Effector CD8-positive, alpha-beta T cell (primary cell): ENCODE measurements around the gene PNPLA7.
A peak's percentile ranks its signal among the peaks of the same experiment; 100 is the strongest.
"Not testable (repeated sequence)": the region's sequence is repeated elsewhere in the genome, so short reads cannot be mapped to it uniquely, and the experiment has no call there.

ENCODE experiments used
- DNase-seq: peaks from one replicate; lab custom pipeline; 2025; lab: John Stamatoyannopoulos, UW

Gene PNPLA7

GRCh38 chr9:137575716-137576411 is 25.7 kb upstream of the PNPLA7 start:
- DNase-seq = no peak

GRCh38 chr9:137575364-137575715 is 25.1 kb upstream of the PNPLA7 start:
- no peak for DNase-seq

- no peak for DNase-seq
Observed at GRCh38 chr9:137574192-137574591, 24.0 kb upstream of the PNPLA7 start.

DNA sequence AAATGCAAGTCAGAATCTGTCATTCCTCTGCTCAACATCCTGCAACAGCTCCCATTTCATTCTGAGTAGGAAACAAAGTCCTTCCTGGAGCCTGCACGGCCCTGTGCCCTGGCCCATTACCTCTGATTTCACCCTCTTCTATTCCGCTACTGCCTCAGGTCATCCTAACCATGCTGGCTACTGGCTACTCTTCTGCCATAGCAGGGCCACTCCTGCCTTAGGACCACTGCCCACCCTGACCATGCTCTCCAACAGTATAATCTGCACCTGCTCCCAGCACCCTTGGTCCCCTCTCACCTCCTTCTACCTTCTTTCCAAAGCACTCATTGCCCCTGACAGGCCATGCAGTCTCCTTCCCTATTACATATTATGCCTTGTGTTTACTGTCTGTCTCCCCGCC is 20.4 kb upstream of the PNPLA7 start:
- DNase-seq = no peak

DNA sequence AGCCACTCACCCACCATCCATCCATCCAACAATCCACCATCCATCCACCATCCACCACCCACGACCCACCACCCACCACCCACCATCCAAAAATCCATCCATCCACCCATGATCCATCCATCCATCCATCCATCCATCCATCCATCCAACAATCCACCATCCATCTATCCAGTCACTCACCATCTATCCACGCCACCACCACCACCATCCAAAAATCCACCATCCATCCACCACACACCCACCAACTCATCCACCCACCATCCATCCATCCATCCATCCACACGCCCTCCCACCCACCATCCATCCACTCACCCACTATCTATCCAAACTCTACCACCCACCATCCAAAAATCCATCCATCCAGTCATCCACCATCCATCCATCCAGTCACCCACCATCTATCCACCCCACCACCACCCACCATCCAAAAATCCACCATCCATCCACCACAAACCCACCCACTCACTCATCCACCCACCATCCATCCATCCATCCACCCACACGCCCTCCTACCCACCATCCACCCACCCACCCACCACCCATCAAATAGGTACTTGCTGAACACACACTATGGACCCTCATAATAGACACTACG is 19.5 kb upstream of the PNPLA7 start:
- no peak for DNase-seq

DNA sequence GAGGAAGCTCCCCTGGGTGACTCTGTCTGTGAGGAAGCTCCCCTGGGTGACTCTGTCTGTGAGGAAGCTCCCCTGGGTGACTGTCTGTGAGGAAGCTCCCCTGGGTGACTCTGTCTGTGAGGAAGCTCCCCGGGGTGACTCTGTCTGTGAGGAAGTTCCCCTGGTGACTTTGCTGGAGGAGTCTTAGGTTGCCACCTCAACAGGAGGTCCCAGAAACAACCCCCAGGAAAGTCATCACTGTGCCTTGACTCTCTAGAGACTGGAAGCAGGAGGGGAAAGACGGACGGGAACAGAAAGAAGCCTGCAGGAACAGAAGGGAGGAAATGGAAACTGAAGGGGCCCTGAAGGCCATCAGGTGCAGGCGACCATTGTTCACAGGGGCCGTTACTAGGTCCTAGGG is 18.2 kb upstream of the PNPLA7 start:
- not testable (repeated sequence) for DNase-seq

DNA sequence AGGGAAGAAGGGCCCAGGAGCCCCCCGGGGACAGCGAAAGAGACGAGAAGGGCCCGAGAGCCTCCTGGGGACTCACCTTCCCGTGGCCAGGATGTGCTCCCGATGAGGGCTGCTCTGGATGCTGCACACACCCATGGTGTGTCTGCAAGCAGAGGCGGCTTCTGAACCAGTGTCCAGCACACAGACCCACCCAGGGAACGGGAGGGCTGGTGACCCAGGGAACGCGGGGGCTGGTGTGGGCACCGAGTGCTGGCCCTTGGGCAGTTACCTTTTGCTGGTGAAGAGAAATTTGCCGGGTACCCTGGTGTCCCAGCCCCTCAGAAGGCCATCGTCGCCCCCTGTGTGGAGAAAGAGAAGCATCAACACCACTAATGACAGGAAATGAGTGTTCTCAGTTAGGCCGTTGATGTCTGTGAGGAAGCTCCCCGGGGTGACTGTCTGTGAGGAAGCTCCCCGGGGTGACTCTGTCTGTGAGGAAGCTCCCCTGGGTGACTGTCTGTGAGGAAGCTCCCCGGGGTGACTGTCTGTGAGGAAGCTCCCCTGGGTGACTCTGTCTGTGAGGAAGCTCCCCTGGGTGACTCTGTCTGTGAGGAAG is 14.7 kb upstream of the PNPLA7 start:
- DNase-seq = no peak

GRCh38 chr9:137564134-137564533 is 13.9 kb upstream of the PNPLA7 start:
- DNase-seq = no peak

GRCh38 chr9:137558127-137558526 is 7.9 kb upstream of the PNPLA7 start:
- no peak for DNase-seq

DNA sequence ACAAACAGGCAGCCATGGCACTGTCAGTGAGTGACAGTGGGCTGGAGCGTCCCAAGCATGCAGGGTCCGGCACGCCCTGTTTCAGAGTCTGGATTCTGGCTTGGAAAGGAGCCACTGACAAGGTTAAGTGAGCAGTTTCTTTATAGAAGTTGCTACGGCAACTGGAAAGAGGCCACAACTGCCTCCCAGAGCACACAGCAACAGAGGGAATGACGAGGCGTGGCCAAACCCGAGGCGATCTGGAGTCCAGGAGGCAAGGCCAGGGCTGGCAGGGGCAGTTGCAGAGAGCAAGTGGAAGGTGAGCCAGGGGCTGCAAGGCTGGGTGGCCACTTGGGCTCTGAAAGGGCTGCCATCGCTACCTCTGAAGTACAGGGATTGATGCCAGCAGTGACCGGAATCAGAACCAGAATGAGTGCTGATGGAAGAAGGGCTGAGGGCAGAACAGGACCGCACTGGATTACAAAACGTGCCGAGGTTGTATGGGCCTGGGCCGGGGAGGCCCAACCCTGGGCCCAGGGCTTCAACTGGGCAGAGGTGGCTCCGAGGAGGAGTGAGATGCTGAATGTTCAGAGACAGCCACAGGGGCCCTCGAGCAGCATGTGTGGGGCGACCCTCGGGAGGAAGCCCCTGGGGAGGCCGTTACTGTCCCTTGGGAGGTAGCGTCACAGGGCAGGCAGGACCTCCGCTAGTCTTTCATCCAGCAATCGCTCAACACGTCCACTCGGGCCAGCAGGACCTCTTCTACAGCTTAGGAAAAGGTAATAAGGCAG is 6.1 kb upstream of the PNPLA7 start:
- DNase-seq = no peak

DNA sequence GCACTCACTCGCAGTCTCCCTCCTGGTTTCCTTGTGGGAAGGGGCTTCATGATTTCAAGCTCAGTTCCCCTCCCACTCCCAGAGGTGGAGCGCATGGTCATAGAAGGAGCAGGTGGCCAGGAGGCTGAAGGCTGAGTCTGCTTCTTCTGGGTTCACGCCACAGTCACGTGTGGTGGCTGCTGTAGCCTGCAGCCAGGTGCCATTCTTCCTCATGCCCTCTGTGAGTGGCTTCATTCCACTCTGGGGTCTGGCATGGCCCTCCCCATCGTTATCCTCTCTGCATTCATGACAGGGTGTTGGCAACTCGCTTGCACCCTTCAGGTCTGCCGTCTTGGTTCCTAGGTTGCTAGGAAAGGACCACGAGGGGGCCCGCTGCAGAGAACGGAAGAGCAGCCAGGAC is 5.0 kb upstream of the PNPLA7 start:
- DNase-seq = no peak

- DNase-seq = no peak
Observed at GRCh38 chr9:137554349-137554748, 4.1 kb upstream of the PNPLA7 start.

GRCh38 chr9:137553654-137554053 is 3.5 kb upstream of the PNPLA7 start:
- DNase-seq = not testable (repeated sequence)

- peak; percentile 36 for DNase-seq
Observed at GRCh38 chr9:137552022-137552768, 2.0 kb upstream of the PNPLA7 start.

- peak; percentile 89 for DNase-seq
Observed at GRCh38 chr9:137551264-137552021, 1.2 kb upstream of the PNPLA7 start, which contains the start of gene MRPL41. Gene MRPL41 (plus strand): TSS chr9:137551879. CDS start chr9:137552082, 203 bp downstream.

DNA sequence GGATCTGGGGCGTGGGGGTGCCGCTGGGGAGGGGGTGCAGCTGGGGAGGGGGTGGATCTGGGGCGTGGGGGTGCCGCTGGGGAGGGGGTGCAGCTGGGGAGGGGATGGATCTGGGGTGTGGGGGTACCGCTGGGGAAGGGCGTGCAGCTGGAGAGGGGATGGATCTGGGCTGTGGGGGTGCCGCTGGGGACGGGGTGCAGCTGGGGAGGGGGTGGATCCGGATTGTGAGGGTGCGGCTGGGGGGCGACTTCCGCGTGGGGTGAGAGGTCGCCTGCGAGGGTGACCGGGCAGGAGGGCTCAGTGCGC is 709 bp upstream of the PNPLA7 start:
- not testable (repeated sequence) for DNase-seq

DNA sequence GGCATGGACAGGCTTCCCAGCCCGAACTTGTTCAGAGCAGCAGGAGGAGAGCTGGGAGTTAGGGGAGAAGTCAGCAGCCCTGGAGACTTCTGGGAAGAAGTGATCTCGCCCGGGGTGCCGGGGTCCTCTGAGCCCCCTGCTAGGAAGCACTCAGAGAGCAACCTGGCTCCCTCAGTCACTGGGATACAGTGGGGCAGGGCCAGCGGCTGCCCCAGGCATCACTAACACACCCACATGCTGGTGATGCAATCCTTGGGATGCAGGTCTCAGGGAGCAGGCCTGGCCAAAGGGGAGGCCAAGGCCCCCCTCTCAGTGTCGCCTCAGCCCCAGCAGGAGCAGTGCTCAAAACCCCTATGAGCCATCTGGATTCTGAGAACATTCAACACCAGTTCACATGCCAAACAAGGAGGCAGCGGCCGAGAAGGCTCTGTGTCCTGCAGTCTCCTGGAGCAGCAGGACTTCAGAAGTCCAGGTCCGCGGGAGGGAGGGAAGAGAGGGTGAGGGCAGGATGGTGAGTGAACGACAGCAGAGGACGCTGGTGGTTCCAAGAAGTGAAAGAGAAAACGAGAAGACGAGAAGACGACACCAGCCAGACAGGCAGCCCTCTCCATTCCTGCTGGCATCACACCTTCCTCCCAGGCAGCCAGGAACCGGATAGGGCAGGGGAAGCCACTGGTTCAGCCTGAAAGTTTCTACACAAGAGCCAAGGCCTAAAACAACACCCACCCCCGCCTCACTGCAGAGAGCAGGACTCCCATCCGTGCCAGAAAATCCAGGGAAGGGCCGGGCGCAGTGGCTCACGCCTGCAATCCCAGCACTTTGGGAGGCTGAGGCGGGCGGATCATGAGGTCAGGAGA is 2.3 kb downstream of the PNPLA7 start:
- no peak for DNase-seq

GRCh38 chr9:137545123-137545522 is 5.1 kb downstream of the PNPLA7 start:
- DNase-seq = no peak

DNA sequence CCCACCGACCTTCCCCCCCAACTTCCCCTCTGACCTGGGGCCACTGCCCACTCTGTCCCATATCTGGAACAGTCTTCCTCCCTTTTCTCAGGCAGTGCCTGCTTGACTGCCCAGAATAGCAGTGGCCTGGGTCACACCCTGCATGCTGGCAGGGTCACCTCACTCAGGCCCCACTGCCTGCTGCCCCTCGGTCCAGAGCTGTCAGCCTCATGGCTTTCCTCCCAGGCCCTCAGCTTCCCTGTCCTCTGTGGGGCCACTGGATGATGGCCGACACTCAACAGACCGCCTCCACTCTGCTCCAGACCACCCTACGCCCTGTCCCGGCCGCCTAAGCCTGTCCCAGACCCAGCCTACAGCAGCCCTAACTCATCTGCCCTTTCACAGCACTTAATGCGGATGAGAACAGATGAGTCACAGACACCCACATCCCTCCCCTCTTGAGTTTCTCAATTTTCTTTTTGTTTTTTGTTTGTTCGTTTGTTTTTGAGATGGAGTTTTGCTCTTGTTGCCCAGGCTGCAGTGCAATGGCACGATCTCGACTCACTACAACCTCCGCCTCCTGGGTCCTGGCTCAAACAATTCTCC is 5.9 kb downstream of the PNPLA7 start:
- no peak for DNase-seq
